Amniotic stem cell (primary cell): ENCODE measurements around the gene BTBD18.

Experiments
- DNase-seq: peaks from one replicate; lab custom pipeline; 2025; lab: John Stamatoyannopoulos, UW

BTBD18 gene, protein sequence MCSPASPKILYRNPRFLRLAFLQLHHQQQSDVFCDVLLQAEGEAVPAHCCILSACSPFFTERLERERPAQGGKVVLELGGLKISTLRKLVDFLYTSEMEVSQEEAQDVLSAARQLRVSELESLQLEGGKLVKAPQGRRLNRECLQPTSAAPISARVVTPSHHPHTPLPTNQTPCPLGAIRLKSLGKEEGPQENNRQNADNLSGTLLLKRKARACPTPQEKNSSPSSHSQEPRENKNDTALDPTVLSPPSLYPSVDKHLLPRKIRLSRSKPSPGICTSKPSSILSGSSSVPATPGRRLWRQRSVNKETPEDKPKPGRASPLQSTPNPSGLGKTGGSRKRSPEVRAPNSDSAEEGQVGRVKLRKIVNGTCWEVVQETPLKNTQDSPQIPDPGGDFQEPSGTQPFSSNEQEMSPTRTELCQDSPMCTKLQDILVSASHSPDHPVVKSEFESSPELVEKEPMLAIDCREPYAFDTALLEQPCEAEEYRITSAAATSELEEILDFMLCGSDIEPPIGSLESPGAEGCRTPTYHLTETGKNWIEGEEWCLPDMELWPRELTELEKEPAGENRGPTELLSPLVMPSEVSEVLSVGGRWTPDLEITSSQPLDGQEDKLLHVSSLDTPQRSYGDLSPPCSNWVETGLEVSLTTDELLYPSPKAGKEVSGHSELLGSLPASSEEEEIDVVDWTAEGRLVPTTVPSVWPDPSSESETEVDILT

GRCh38 chr11:57751676-57752253, at the start of gene BTBD18:
TSS of gene BTBD18 (minus strand) at chr11:57751819. CDS start at chr11:57751188, 631 bp downstream.
- DNase-seq = no peak

DNA sequence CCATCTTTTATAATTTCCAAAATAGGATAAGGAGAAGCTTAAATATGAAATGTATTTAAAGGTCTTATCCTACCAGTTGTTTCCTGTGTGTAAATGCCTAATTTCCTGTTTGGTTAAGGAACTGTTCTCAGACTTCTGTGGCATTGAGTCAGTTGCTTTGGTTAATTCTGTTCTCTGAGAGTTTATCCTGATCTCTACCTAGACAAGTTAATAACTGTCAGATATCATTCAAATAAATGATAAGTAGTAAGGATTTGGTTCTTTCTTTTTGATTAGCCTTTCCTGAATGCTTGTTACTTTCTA, 49.5 kb upstream of the BTBD18 start:
- no peak for DNase-seq

DNA sequence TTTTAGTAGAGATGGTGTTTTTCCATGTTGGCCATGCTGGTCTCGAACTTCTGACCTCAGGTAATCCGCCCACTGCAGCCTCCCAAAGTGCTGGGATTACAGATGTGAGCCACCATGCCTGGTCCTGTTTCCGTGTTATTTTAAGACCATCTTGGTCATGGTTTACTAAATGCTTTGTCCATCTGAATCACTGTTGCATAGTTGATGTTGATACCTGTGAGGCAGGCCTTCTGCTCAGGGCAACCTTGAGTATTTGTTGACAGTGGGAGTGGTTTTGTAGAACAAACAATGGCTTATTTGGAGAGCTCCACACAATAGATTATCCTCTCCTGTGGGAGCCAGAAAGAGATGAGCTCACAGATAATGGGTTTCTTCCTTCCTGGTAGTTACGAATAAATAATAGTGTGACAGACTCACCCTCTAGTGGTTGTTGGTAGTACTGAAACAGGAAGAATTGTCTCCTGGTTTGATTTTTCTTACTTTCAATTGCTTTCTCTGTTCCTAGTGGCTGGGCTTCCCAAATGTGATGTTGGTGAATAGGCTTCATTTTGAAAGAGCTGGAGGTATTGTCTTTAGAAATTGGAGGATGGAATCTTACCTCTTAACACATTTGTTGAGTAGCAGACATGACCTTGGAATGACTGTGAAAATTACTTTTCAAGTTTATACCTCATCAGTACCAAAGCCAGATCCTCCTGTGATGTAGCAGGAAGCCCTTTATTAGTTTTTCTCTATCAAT, 49.0 kb upstream of the BTBD18 start:
- peak; percentile 33 for DNase-seq

DNA sequence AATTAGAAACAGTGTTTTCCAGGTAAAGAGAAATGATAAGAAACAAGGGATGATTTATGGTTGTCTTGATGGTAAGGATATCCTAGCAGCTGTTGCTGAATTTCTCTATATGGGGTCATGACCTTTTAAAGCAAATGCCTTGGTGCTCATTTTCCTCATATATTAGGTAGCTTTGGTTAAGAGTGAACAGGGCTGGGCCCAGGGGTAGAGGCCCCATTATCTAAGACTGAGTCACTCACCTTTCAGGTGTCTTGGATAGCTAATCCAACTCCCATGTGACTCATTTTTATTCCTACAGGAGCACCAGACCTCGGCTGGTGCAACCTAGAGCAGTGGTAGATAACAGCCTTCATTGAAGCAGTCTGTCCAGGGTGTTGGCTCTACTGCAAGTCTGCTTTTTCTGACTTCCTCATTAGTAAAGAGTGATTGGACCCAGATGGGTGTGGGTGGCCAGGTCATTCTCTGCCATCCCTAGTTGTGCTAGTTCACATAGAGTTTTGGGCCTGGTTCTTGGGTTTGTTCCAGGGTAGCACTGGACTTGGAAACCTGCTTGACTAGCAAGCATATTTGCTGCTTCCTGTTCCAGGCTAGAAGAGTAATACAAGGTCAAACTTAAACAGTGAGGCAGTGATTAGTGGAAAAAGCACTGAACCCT, 47.4 kb upstream of the BTBD18 start:
- no peak for DNase-seq

DNA sequence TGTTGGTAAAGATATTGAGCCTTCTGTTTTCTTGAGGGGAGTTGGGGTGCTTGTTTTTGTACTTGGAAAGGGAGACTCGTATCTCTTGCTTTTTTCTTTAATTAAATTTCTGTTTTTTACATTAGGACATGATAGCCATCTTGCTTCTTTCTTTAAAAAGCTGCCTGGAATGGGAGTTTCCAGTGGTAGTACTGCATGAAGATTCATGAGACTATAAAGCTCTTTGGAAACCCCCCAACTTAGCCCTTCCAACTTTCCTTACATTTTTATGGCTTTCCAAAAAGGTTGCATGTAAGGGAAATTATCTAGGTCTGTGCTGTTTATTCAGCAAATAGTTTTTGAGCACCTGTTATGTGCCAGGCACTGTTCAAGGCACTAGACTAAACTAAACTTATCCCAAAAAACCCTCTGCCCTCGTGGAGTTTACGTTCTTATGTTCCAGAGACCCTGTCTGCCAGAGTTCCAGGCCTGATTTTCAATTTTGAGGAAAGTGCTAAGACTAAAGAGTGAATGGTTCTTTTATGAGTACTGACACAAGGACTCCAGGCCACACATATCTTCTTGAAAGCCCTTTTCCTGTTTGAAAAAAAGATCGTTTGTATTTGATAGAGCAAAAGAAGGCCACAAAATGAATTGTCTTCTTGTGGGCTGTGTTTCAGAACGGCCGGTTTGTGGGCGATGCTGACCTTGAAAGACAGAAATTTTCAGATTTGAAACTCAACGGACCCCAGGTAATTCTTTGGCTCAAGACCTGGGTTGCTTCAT, 41.9 kb upstream of the BTBD18 start:
- DNase-seq = no peak

DNA sequence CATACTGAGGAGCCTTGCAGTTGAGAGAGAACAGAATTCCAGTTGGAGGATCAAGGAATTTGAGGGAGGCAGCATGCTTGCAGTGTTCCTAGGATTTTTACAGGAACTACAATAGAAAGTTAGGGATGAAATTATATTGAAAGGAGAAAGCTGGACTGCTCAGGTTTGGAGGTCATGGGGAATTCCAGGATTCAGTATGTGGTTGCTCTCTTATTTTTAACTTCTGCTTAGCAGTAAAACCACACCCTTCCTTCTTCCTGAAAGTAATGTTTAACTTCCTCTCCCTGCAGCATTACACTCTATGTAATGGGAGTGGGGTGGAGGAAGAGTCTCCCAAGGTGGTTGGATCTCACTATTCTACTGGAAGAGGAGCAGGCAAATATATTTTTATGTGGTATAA, 41.3 kb upstream of the BTBD18 start:
- DNase-seq = no peak

DNA sequence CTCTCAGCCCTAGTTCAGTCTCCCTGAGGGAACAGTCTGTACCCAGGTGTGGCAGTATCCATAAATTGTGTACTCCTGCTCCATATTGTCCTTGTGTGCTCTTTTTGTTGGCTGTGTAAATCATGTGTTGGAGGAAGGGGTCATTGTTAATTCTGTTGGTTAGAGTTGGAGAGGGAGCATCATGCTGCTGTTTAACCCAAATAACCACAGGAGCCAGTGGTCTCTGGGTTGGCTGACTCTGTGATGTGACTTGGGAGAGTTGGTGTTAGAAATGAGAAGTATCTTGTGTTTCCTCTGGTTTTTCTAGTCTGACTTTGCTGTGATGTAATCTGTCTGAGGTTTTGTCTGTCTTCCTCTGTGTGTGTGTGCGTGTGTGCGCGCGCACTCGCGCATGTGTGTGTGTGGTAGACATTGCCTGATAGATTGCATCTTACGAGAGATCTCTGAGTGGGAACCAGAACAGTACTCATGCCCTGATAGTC, 40.5 kb upstream of the BTBD18 start:
- DNase-seq = no peak

DNA sequence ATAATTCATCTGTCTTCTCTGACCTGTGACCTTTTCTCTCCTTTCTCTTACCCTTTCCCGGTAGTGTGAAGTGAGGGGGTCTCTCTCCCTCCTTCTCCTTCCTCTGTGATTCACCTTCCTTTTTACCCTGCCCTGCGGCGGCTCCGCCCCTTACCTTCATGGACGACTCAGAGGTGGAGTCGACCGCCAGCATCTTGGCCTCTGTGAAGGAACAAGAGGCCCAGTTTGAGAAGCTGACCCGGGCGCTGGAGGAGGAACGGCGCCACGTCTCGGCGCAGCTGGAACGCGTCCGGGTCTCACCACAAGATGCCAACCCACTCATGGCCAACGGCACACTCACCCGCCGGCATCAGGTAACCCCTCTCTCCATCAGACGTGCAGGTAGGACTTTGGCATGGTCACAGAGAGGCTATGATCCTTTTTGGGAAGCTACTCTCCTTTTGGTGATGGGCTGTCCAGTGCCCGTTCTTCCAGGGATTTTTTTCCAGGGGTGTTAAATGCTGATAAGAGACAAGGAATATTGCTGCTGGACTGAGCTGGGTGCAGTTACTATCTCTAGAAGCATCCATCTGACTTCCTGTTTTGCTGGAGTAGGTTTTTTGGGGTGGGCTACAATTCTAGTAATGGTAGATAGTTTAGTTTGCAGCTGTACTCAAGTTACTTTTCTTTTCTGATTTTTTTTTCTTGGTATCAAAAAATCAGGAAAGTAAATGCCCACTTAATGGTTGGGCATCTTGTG, 39.9 kb upstream of the BTBD18 start:
- no peak for DNase-seq

DNA sequence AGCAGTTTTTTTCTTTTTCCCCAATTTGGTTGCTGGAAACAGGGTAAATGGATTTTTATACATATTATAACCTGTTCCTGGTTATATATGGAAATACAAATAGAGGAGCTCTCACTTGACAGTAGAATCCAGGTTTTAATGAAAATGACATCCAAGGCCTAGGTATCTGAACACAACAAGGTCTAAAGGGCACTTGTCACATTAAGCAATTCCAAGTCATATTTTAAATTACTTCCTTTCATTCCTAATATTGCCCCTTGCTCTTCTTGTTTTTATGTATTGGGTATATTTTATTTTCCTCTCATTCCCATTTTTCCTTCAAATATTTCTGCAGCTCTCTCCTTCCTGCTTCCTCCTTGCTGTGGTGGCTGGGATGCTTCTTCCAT, 37.1 kb upstream of the BTBD18 start:
- DNase-seq = no peak

GRCh38 chr11:57787920-57788702, 36.5 kb upstream of the BTBD18 start:
- no peak for DNase-seq

DNA sequence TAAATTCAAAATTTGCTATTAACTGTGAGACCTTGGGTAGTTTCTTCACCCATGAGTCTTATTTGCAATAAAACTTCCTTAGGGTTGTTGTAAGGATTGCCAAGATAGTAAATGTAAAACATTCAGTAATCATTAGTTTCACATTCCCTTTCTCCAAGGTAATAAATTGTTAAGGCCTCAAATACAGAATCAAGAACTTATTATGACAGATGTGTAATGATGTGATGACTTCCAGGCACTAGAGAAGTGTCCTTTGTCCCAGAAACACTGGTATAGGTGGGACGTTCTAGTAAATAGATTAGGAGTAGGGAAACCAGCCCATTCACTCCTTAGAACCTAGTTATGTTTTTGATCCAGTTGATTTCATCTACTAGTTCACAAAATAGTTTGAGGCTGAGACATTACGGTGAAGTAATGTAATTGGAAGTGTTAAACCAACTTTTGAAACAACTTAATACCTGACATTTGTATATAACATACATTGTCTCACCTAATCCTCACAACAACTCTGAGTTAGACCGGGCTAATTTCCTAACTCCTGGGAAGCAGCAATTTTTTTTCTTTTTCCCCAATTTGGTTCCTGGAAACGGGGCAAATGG, 35.5 kb upstream of the BTBD18 start:
- DNase-seq = no peak

DNA sequence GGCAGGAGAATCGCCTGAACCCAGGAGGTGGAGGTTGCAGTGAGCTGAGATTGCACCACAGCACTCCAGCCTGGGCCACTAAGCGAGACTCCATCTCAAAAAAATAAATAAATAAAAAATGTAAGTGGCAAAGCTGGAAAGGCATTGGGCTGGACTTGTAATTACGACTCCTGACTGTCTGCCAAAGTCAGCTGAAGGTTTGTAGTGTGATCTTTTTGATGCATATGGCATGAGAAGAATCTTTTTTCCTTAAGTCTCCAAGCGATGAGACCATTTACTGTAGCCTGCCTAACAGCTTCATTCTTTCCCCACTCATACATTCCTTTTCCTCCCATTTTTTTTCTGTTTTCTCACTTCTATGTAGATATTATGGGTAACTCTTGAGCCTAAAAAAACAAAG, 34.8 kb upstream of the BTBD18 start:
- DNase-seq = no peak

DNA sequence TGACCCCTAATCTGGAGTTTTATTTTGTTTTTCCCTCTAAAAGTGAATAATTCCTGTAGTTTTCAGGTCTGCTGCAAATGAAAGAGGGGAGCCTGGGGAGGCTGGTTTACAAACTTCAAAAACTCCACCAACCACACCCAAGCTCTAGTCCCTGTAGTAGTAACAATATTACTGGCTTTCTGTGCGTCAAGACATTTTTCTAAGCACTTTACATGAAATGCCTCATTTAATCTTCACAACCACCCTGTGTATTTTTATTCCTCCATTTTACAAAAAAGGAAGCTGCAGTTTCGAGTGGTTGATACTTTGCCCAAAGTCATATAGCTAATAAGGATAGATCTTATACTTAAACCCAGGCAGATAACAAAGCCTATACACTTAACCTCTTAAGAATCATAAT, 33.5 kb upstream of the BTBD18 start:
- DNase-seq = no peak

GRCh38 chr11:57781529-57781943, 29.9 kb upstream of the BTBD18 start:
- no peak for DNase-seq

GRCh38 chr11:57779276-57779675, 27.7 kb upstream of the BTBD18 start:
- DNase-seq = no peak

DNA sequence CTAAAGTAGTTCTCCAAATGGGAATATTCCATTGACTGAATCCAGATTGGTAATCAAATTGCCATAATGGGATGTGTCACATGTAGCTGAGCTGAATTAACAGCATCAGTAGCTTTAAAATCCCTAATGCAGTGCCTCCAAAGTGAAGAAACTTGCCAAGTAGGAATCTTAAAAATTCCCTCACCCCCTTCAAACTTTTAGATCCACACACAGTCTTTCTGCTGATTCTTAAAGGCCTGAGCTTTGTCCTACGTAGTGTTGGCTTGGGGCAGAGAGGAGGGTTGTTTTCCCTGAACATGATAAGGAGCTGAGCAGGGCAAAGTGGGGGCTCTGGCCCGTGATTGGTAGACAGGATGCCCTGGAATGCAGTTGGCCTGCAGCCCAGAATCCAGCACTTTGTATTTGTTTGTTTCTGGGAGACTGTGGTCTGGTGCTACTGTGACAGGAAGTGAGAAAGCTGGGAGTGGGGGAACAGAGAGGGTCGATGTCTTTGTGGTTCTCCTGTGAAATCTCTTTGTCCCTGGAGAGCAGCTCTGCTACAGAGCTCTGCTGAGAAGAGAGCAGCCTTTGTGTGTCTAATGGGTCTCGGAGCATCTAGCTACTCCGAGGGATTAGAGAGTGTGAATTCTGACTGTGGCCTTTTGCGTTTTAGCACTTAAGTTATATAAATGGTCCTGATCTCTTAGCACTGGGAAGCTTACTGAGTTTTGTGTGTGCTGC, 26.9 kb upstream of the BTBD18 start:
- DNase-seq = peak; percentile 81

- no peak for DNase-seq
Observed at GRCh38 chr11:57777969-57778317, 26.3 kb upstream of the BTBD18 start.

GRCh38 chr11:57776577-57777210, 25.1 kb upstream of the BTBD18 start:
- DNase-seq = no peak
